Mesenteric fat pad (tissue), 1 donor: ENCODE measurements around the gene ANKRD33B. TPM values are rescaled to one million over a fixed set of nuclear protein-coding genes. Genes with fewer than 3 reads are reported as not detected.

ENCODE experiments used
- total RNA-seq: library from RNA; stranded (reverse); fragmentation: NEBNext Ultra II Directional; extraction: Animal tissue kit (Norgen Biotek cat#: 25700); gene quantifications from one replicate; pipeline ENCODE4 v1.2.1, GENCODE V29; 2021
- donor health status: DM: yes; HTN: yes; CAD: no.

The ANKRD33B gene
- total RNA-seq, 1 donor from 2014 or later = 5.7 TPM

Other genes starting within 250 kb of the ANKRD33B start
- gene MARCHF6, start 210.4 kb upstream of the ANKRD33B start, total RNA-seq = 131 TPM
- gene ROPN1L, start 122.2 kb upstream of the ANKRD33B start, total RNA-seq = 0.93 TPM
- 71.1 TPM for gene DAP, start 197.2 kb downstream of the ANKRD33B start, total RNA-seq